ENCODE results near the gene LRMDA. TPM values are rescaled to one million over a fixed set of nuclear protein-coding genes. Genes with fewer than 3 reads are reported as not detected.
A peak's percentile ranks its signal among the peaks of the same experiment; 100 is the strongest.

Gene LRMDA
- total and polyA plus RNA-seq, 7 donors, result 2.8 to 22.2 (median 9.0) TPM

- Histone ChIP-seq H3K27me3 (no peaks in the 10 kb centered on the region), H3K27ac (peak overlapping the region in 1 of 4 donors; percentile 50), H3K36me3 (no peaks in the 10 kb centered on the region), H3K4me3 (no peak overlapping the region), H3K9me3 (no peaks in the 10 kb centered on the region), H3K4me1 (peaks cover 0 to 23% (median 0%) of the 10 kb centered on the region in 4 donors)
- TF ChIP-seq CTCF (IDR thresholded peaks at IDR 0.05), result no peak
- TF ChIP-seq POLR2AphosphoS5 (IDR thresholded peaks at IDR 0.05), result no peak
- TF ChIP-seq POLR2A (IDR thresholded peaks at IDR 0.05), result no peak
- TF ChIP-seq EP300 (IDR thresholded peaks at IDR 0.05), result no peak
- DNase-seq, result no peak
- intact Hi-C loops (cut with DNase I), result no loop called here
- WGBS, 2 donors, result 25 to 58% methylated on average over 7 of the region's 7 CpGs
Observed at GRCh38 chr10:75449382-75450074, 18.1 kb downstream of the LRMDA start.

- DNase-seq, result no peak
- no peak overlapping the region for H3K4me3 ChIP-seq
- no peaks in the 10 kb centered on the region for H3K36me3 ChIP-seq
- H3K27me3 ChIP-seq, result no peaks in the 10 kb centered on the region
- no peak for TF ChIP-seq POLR2AphosphoS5 (IDR thresholded peaks at IDR 0.05)
- TF ChIP-seq EP300 (IDR thresholded peaks at IDR 0.05), result no peak
- TF ChIP-seq POLR2A (IDR thresholded peaks at IDR 0.05), result no peak
- no peak for TF ChIP-seq CTCF (IDR thresholded peaks at IDR 0.05)
- WGBS, 2 donors, result 65 to 67% methylated on average over 4 of the region's 4 CpGs
- H3K9me3 ChIP-seq, result no peaks in the 10 kb centered on the region
- intact Hi-C loops (cut with DNase I), result no loop called here
- H3K27ac ChIP-seq, result peak overlapping the region in 1 of 4 donors; percentile 50
- peaks cover 0 to 23% (median 0%) of the 10 kb centered on the region in 4 donors for H3K4me1 ChIP-seq
Observed at GRCh38 chr10:75450075-75450445, 18.6 kb downstream of the LRMDA start.

- DNase-seq, result no peak
- WGBS, 2 donors, result 93 to 94% methylated on average over 18 of the region's 18 CpGs
- Histone ChIP-seq H3K4me1 (peaks cover 0 to 23% (median 0%) of the 10 kb centered on the region in 4 donors), H3K27me3 (no peaks in the 10 kb centered on the region), H3K36me3 (peaks cover 0 to 4% (median 0%) of the 10 kb centered on the region in 4 donors), H3K27ac (peak overlapping the region in 1 of 4 donors; percentile 46), H3K9me3 (no peaks in the 10 kb centered on the region), H3K4me3 (no peak overlapping the region)
- intact Hi-C loops (cut with DNase I), result no loop called here
- TF ChIP-seq POLR2A (IDR thresholded peaks at IDR 0.05), result no peak
Observed at GRCh38 chr10:75450644-75451640, 19.5 kb downstream of the LRMDA start.

GRCh38 chr10:75451831-75452230, 20.4 kb downstream of the LRMDA start:
- H3K27me3 ChIP-seq, result no peaks in the 10 kb centered on the region
- peaks cover 0 to 23% (median 0%) of the 10 kb centered on the region in 4 donors for H3K4me1 ChIP-seq
- peaks cover 0 to 5% (median 0%) of the 10 kb centered on the region in 4 donors for H3K36me3 ChIP-seq
- intact Hi-C loops (cut with DNase I), result no loop called here
- DNase-seq, result no peak
- H3K27ac ChIP-seq, result peak overlapping the region in 1 of 4 donors; percentile 46
- 80 to 93% methylated on average over 5 of the region's 5 CpGs for WGBS, 2 donors
- peak overlapping the region; percentile 0 to 35 (median 24) for H3K4me3 ChIP-seq
- no peak for TF ChIP-seq POLR2A (IDR thresholded peaks at IDR 0.05)
- TF ChIP-seq POLR2AphosphoS5 (IDR thresholded peaks at IDR 0.05), result no peak
- TF ChIP-seq CTCF (IDR thresholded peaks at IDR 0.05), result no peak
- TF ChIP-seq EP300 (IDR thresholded peaks at IDR 0.05), result no peak
- H3K9me3 ChIP-seq, result no peaks in the 10 kb centered on the region

- WGBS, 2 donors, result 71 to 94% methylated on average over 1 of the region's 1 CpG
- H3K27me3 ChIP-seq, result no peaks in the 10 kb centered on the region
- intact Hi-C loops (cut with DNase I), result no loop called here
- H3K9me3 ChIP-seq, result no peaks in the 10 kb centered on the region
- DNase-seq, result no peak
- no peak overlapping the region for H3K27ac ChIP-seq
- H3K4me1 ChIP-seq, result peaks cover 0 to 23% (median 0%) of the 10 kb centered on the region in 4 donors
- no peak for TF ChIP-seq POLR2AphosphoS5 (IDR thresholded peaks at IDR 0.05)
- TF ChIP-seq EP300 (IDR thresholded peaks at IDR 0.05), result no peak
- no peak for TF ChIP-seq CTCF (IDR thresholded peaks at IDR 0.05)
- H3K4me3 ChIP-seq, result no peak overlapping the region
- H3K36me3 ChIP-seq, result peaks cover 0 to 5% (median 0%) of the 10 kb centered on the region in 4 donors
Observed at GRCh38 chr10:75452997-75453396, 21.6 kb downstream of the LRMDA start.

Data from sigmoid colon (tissue), 7 donors.